Suprapubic skin (tissue), 4 donors: ENCODE results near the gene LSM3.

Source experiments
- EP300 ChIP-seq: sonication (generic); formaldehyde crosslinking; IDR thresholded peaks from one replicate; pipeline ENCODE4 v1.6.1; 2017; ENCODE audit warnings: antibody characterized with exemption
- POLR2A ChIP-seq, 2 donors: fragments of 450-650 bp; IDR thresholded peaks; one replicate each; pipeline ENCODE4 v1.6.1; 2017; ENCODE audit warnings: antibody characterized with exemption in 2 of 2, mild to moderate bottlenecking in 2 of 2, moderate library complexity in 2 of 2
- POLR2AphosphoS5 ChIP-seq, 3 donors: sonication (generic); formaldehyde crosslinking; IDR thresholded peaks; one replicate each; pipeline ENCODE4 v1.6.1; 2017; ENCODE audit warnings: antibody characterized with exemption in 3 of 3
- TF ChIP-seq, protein P1 (sequence below), 2 donors: fragments of 200-600 bp in 1 of 2; fragments of 450-650 bp in 1 of 2; sonication (generic) in 1 of 2; IDR thresholded peaks; one replicate each; pipeline ENCODE4 v1.5.1; 2016 to 2019; ENCODE audit warnings: antibody characterized with exemption in 2 of 2, mild to moderate bottlenecking in 1 of 2, moderate library complexity in 1 of 2

DNA sequence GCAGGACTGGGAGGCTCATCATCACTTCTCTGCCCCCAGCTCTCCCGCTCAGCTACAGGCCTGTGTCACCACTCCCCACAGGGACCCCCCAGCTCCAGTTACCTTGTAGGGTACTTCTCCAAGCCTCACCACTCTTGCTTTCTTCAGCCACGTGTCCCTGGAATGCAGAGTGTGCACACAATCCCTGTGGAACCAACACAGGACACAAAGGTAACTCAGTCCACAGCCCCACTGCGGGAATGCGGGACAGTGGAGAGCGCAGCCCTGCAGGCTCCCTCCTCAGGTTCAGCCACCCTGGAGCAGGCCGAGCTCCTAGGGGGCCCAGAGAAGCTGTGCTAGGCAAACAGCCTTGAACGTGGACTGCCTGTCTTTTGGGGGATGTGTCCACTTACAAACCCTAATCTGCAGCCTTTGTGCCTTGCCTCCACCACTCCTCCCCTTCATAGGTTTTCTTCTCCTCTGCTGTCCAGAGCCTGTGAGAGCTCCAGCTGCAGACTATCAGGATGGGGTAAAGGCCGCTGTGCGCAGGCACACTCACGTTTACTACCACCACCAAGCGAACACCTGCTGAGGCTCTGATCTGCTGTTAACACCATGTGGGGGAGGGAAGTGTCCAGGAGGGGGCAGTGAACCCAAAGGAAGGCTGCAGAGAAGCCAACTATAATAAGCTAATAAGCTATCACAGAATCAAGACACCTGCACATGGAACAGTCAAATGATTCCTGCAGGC is 26.2 kb upstream of the LSM3 start:
- no peak for TF ChIP-seq POLR2A (IDR thresholded peaks at IDR 0.05)
- TF ChIP-seq, protein P1, sequence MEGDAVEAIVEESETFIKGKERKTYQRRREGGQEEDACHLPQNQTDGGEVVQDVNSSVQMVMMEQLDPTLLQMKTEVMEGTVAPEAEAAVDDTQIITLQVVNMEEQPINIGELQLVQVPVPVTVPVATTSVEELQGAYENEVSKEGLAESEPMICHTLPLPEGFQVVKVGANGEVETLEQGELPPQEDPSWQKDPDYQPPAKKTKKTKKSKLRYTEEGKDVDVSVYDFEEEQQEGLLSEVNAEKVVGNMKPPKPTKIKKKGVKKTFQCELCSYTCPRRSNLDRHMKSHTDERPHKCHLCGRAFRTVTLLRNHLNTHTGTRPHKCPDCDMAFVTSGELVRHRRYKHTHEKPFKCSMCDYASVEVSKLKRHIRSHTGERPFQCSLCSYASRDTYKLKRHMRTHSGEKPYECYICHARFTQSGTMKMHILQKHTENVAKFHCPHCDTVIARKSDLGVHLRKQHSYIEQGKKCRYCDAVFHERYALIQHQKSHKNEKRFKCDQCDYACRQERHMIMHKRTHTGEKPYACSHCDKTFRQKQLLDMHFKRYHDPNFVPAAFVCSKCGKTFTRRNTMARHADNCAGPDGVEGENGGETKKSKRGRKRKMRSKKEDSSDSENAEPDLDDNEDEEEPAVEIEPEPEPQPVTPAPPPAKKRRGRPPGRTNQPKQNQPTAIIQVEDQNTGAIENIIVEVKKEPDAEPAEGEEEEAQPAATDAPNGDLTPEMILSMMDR (IDR thresholded peaks at IDR 0.05), result no peak
- no peak for TF ChIP-seq POLR2AphosphoS5 (IDR thresholded peaks at IDR 0.05)
- no peak for TF ChIP-seq EP300
